Stimulated activated naive CD8-positive, alpha-beta T cell treated with anti-CD3 and anti-CD28 coated beads, Interleukin-15, Interleukin-2, amounts not matched to agents 100 ng/mL and 50 ng/mL, for 24 hours (primary cell): ENCODE results near the gene CEACAM7.
A peak's percentile ranks its signal among the peaks of the same experiment; 100 is the strongest.
"Not testable (repeated sequence)": the region's sequence is repeated elsewhere in the genome, so short reads cannot be mapped to it uniquely, and the experiment has no call there.

Experiments used
- H3K27ac Mint-ChIP-seq: one replicate; pipeline ENCODE4 v1.8.0; 2021; ENCODE audit warnings: mild to moderate bottlenecking, mixed read lengths
- H3K27me3 Mint-ChIP-seq: one replicate; pipeline ENCODE4 v1.8.0; 2021; ENCODE audit warnings: mixed read lengths
- H3K36me3 Mint-ChIP-seq: one replicate; pipeline ENCODE4 v1.8.0; 2021; ENCODE audit warnings: low read depth, mixed read lengths
- H3K4me1 Mint-ChIP-seq: one replicate; pipeline ENCODE4 v1.8.0; 2021; ENCODE audit warnings: low read depth, mixed read lengths
- H3K4me3 Mint-ChIP-seq: one replicate; pipeline ENCODE4 v1.8.0; 2021; ENCODE audit warnings: mild to moderate bottlenecking, mixed read lengths
- H3K9me3 Mint-ChIP-seq: one replicate; pipeline ENCODE4 v1.8.0; 2021; ENCODE audit warnings: mixed read lengths

The CEACAM7 gene

GRCh38 chr19:41688098-41688497 is at the start of gene CEACAM7:
Gene CEACAM7, minus strand, starts transcription at chr19:41688270. Its CDS starts 105 bp downstream, at chr19:41688165.
- H3K36me3 Mint-ChIP-seq: no peaks in the 10 kb centered on the region
- no peak within 1 kb of the TSS for H3K27ac Mint-ChIP-seq
- H3K4me3 Mint-ChIP-seq: no peak within 1 kb of the TSS
- no peaks in the 10 kb centered on the region for H3K4me1 Mint-ChIP-seq
- peaks cover 40% of the 10 kb centered on the region for H3K27me3 Mint-ChIP-seq
- H3K9me3 Mint-ChIP-seq: peaks cover 7% of the 10 kb centered on the region

- H3K36me3 Mint-ChIP-seq: no peaks in the 10 kb centered on the region
- H3K27ac Mint-ChIP-seq: no peak overlapping the region
- H3K27me3 Mint-ChIP-seq: peaks cover 59% of the 10 kb centered on the region
These were observed 47.1 kb upstream of the CEACAM7 start for GRCh38 chr19:41735071-41735600.

GRCh38 chr19:41734585-41734984 is 46.5 kb upstream of the CEACAM7 start:
- Mint-ChIP-seq H3K27me3 (peaks cover 59% of the 10 kb centered on the region), H3K27ac (no peak overlapping the region), H3K4me3 (no peak overlapping the region), H3K4me1 (peaks cover 14% of the 10 kb centered on the region), H3K36me3 (no peaks in the 10 kb centered on the region), H3K9me3 (no peaks in the 10 kb centered on the region)

More at GRCh38 chr19:41735071-41735600, 47.1 kb upstream of the CEACAM7 start:
- Mint-ChIP-seq H3K4me3 (no peak overlapping the region), H3K9me3 (no peaks in the 10 kb centered on the region), H3K4me1 (peaks cover 18% of the 10 kb centered on the region)

GRCh38 chr19:41734156-41734555 is 46.1 kb upstream of the CEACAM7 start:
- H3K27ac Mint-ChIP-seq: no peak overlapping the region
- H3K27me3 Mint-ChIP-seq: peaks cover 59% of the 10 kb centered on the region
- no peaks in the 10 kb centered on the region for H3K9me3 Mint-ChIP-seq
- H3K36me3 Mint-ChIP-seq: no peaks in the 10 kb centered on the region
- peaks cover 11% of the 10 kb centered on the region for H3K4me1 Mint-ChIP-seq
- H3K4me3 Mint-ChIP-seq: no peak overlapping the region

GRCh38 chr19:41726493-41726892 is 38.4 kb upstream of the CEACAM7 start:
- peak overlapping the region; percentile 18 for H3K27ac Mint-ChIP-seq
- peaks cover 69% of the 10 kb centered on the region for H3K27me3 Mint-ChIP-seq
- H3K4me3 Mint-ChIP-seq: no peak overlapping the region
- no peaks in the 10 kb centered on the region for H3K9me3 Mint-ChIP-seq
- no peaks in the 10 kb centered on the region for H3K36me3 Mint-ChIP-seq
- no peaks in the 10 kb centered on the region for H3K4me1 Mint-ChIP-seq

GRCh38 chr19:41720103-41720502 is 32.0 kb upstream of the CEACAM7 start:
- Mint-ChIP-seq H3K27me3 (peaks cover 62% of the 10 kb centered on the region), H3K36me3 (no peaks in the 10 kb centered on the region), H3K27ac (no peak overlapping the region), H3K4me1 (no peaks in the 10 kb centered on the region), H3K9me3 (no peaks in the 10 kb centered on the region), H3K4me3 (no peak overlapping the region)

GRCh38 chr19:41718761-41719160 is 30.7 kb upstream of the CEACAM7 start:
- H3K36me3 Mint-ChIP-seq: no peaks in the 10 kb centered on the region
- peaks cover 62% of the 10 kb centered on the region for H3K27me3 Mint-ChIP-seq
- no peaks in the 10 kb centered on the region for H3K4me1 Mint-ChIP-seq
- no peak overlapping the region for H3K27ac Mint-ChIP-seq
- H3K4me3 Mint-ChIP-seq: no peak overlapping the region
- H3K9me3 Mint-ChIP-seq: no peaks in the 10 kb centered on the region

GRCh38 chr19:41714598-41714997 is 26.5 kb upstream of the CEACAM7 start:
- Mint-ChIP-seq H3K27ac (no peak overlapping the region), H3K4me1 (no peaks in the 10 kb centered on the region), H3K36me3 (no peaks in the 10 kb centered on the region), H3K9me3 (no peaks in the 10 kb centered on the region), H3K4me3 (no peak overlapping the region), H3K27me3 (peaks cover 62% of the 10 kb centered on the region)

GRCh38 chr19:41711376-41712261 is 23.5 kb upstream of the CEACAM7 start:
- H3K9me3 Mint-ChIP-seq: no peaks in the 10 kb centered on the region
- peaks cover 62% of the 10 kb centered on the region for H3K27me3 Mint-ChIP-seq
- H3K36me3 Mint-ChIP-seq: no peaks in the 10 kb centered on the region
- H3K27ac Mint-ChIP-seq: no peak overlapping the region
- no peak overlapping the region for H3K4me3 Mint-ChIP-seq
- H3K4me1 Mint-ChIP-seq: no peaks in the 10 kb centered on the region

GRCh38 chr19:41709951-41710645 is 22.0 kb upstream of the CEACAM7 start:
- no peaks in the 10 kb centered on the region for H3K9me3 Mint-ChIP-seq
- H3K27me3 Mint-ChIP-seq: peaks cover 65% of the 10 kb centered on the region
- no peaks in the 10 kb centered on the region for H3K4me1 Mint-ChIP-seq
- H3K4me3 Mint-ChIP-seq: no peak overlapping the region
- no peaks in the 10 kb centered on the region for H3K36me3 Mint-ChIP-seq
- no peak overlapping the region for H3K27ac Mint-ChIP-seq

- not testable (repeated sequence) for H3K36me3 Mint-ChIP-seq, H3K4me3 Mint-ChIP-seq, H3K4me1 Mint-ChIP-seq, H3K27ac Mint-ChIP-seq, H3K9me3 Mint-ChIP-seq
- peaks cover 67% of the 10 kb centered on the region for H3K27me3 Mint-ChIP-seq
These were observed 21.4 kb upstream of the CEACAM7 start for GRCh38 chr19:41709516-41709915.

GRCh38 chr19:41708481-41708880 is 20.4 kb upstream of the CEACAM7 start, which contains the start of gene CEACAM5:
Gene CEACAM5, plus strand, starts transcription at chr19:41708626. Its CDS starts 106 bp downstream, at chr19:41708732.
- Mint-ChIP-seq H3K4me1 (no peaks in the 10 kb centered on the region), H3K27ac (no peak within 1 kb of the TSS), H3K36me3 (no peaks in the 10 kb centered on the region), H3K27me3 (peaks cover 60% of the 10 kb centered on the region), H3K9me3 (no peaks in the 10 kb centered on the region), H3K4me3 (no peak within 1 kb of the TSS)

- H3K4me1 Mint-ChIP-seq: no peaks in the 10 kb centered on the region
- H3K9me3 Mint-ChIP-seq: no peaks in the 10 kb centered on the region
- peaks cover 63% of the 10 kb centered on the region for H3K27me3 Mint-ChIP-seq
- no peak overlapping the region for H3K27ac Mint-ChIP-seq
- no peaks in the 10 kb centered on the region for H3K36me3 Mint-ChIP-seq
- H3K4me3 Mint-ChIP-seq: no peak overlapping the region
These were observed 19.9 kb upstream of the CEACAM7 start for GRCh38 chr19:41707871-41708371.

GRCh38 chr19:41707502-41707812 is 19.4 kb upstream of the CEACAM7 start:
- Mint-ChIP-seq H3K4me3 (no peak overlapping the region), H3K27ac (no peak overlapping the region), H3K27me3 (peaks cover 61% of the 10 kb centered on the region), H3K4me1 (no peaks in the 10 kb centered on the region), H3K36me3 (no peaks in the 10 kb centered on the region), H3K9me3 (no peaks in the 10 kb centered on the region)
